ENCODE results near the gene ZNF516. TPM values are rescaled to one million over a fixed set of nuclear protein-coding genes. Genes with fewer than 3 reads are reported as not detected.

The ZNF516 gene
- total RNA-seq, 6 donors from 2014 or later = 21.9 to 44.3 (median 36.5) TPM

DNA sequence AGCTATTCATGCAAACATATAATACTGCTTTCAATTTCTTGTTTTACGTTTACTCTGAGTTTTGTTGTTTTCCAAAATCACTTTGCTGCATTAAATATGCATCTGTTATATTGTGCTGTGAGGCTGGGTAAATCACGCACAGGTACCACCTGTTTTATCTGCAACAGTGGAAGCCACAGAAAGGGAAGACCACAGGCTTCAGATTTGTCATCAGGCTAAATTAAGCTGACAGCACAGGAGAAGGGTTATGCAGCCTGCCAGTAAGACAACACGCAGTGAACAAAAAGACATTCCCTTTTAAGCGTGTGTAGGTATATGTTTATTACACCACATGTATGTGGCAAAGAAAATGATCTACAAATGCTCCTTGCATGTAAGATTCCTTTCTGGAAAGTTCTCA, 38.2 kb downstream of the ZNF516 start:
- DNase-seq = no peak
- TF ChIP-seq EP300 (IDR thresholded peaks at IDR 0.05) = no peak
- TF ChIP-seq POLR2A (IDR thresholded peaks at IDR 0.05) = no peak
- TF ChIP-seq POLR2AphosphoS5 (IDR thresholded peaks at IDR 0.05) = no peak
- TF ChIP-seq, protein P1, sequence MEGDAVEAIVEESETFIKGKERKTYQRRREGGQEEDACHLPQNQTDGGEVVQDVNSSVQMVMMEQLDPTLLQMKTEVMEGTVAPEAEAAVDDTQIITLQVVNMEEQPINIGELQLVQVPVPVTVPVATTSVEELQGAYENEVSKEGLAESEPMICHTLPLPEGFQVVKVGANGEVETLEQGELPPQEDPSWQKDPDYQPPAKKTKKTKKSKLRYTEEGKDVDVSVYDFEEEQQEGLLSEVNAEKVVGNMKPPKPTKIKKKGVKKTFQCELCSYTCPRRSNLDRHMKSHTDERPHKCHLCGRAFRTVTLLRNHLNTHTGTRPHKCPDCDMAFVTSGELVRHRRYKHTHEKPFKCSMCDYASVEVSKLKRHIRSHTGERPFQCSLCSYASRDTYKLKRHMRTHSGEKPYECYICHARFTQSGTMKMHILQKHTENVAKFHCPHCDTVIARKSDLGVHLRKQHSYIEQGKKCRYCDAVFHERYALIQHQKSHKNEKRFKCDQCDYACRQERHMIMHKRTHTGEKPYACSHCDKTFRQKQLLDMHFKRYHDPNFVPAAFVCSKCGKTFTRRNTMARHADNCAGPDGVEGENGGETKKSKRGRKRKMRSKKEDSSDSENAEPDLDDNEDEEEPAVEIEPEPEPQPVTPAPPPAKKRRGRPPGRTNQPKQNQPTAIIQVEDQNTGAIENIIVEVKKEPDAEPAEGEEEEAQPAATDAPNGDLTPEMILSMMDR (IDR thresholded peaks at IDR 0.05) = no peak
- H3K4me1 ChIP-seq = peaks cover 9 to 38% (median 16%) of the 10 kb centered on the region in 4 donors
- H3K27ac ChIP-seq = no peak overlapping the region
- H3K4me3 ChIP-seq = no peak overlapping the region
- no peaks in the 10 kb centered on the region for H3K27me3 ChIP-seq
- no peaks in the 10 kb centered on the region for H3K9me3 ChIP-seq
- ATAC-seq (ENCODE audit: low FRiP score in 2 of 2) = no peak
- peaks cover 0 to 12% (median 3%) of the 10 kb centered on the region in 4 donors for H3K36me3 ChIP-seq
- 86 to 93% methylated on average over 4 of the region's 4 CpGs for WGBS, 2 donors

DNA sequence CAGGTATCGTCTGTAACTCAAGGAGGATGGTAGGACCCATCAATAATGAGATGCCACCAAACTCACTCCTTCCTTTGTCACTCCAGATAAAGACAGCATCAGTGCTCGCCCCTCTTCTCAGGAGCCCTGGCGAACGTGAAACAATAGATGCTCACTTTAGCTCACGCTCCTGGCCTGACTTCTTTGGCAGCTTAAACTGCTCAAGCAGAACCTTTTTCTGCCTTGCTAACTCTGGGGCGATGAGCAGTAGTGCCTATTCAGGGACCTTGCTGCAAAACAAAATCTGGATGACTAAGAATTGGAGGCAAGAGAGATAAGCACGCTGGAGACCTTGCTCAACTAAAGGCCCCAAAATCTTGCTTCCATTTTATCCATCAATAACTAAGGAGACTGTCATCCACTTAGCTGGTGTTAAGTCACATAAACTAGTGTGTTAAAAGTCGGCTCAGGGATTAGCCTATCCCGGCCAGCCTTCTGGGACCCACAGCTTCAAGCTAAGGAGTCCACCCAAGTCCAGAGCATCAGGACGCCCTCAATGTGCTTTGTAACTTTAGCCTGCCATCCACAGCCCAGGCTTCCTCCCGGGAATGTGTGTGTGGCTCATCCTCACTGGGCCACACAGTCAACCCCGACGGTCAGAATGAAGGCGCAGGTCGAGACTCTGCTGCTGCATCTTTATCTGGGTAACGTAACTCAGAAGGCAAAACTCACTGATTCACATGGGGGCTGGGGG, 38.9 kb downstream of the ZNF516 start:
- peaks cover 14 to 45% (median 19%) of the 10 kb centered on the region in 4 donors for H3K4me1 ChIP-seq
- no peaks in the 10 kb centered on the region for H3K9me3 ChIP-seq
- peak in 1 of 2 donors; percentile 19 for DNase-seq
- H3K27me3 ChIP-seq = no peaks in the 10 kb centered on the region
- peaks cover 0 to 12% (median 3%) of the 10 kb centered on the region in 4 donors for H3K36me3 ChIP-seq
- no peak for ATAC-seq (ENCODE audit: low FRiP score in 2 of 2)
- H3K4me3 ChIP-seq = no peak overlapping the region
- TF ChIP-seq POLR2AphosphoS5 (IDR thresholded peaks at IDR 0.05) = no peak
- no peak for TF ChIP-seq POLR2A (IDR thresholded peaks at IDR 0.05)
- TF ChIP-seq EP300 (IDR thresholded peaks at IDR 0.05) = no peak
- TF ChIP-seq, protein P1 (IDR thresholded peaks at IDR 0.05) = no peak
- no peak overlapping the region for H3K27ac ChIP-seq
- WGBS, 2 donors = 90 to 91% methylated on average over 16 of the region's 16 CpGs

DNA sequence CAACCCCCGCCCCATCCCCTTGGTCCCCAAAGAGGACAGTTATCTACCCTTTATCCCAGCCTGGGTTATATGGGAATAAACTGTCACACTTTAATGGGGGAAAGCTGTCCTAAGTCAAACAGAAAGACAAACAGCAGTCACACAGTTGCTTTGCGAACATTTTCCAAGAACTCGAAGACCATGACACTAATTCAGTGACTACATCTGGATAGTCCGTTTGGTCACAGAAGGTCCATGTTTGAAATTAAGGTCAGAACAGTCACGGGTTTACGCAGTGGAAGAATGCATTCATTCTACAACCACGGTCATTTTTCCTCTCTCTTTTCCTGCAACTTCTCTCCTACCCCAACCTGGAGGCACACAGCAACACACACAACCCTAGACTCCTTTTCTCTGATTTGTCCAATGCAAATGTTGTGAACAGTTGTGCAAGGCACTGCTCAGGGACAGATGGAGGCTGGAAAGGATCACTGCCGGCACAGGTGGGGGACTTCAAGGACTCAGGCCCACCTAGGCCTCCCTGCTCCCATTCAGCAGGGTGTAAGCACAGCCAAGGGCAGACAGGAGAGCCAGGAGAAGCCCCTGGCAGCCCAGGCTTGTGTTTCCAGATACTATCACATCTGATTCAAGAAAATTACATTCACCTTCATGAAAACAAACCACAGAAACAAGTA, 39.9 kb downstream of the ZNF516 start:
- ATAC-seq (ENCODE audit: low FRiP score in 2 of 2) = no peak
- peaks cover 17 to 44% (median 20%) of the 10 kb centered on the region in 4 donors for H3K4me1 ChIP-seq

DNA sequence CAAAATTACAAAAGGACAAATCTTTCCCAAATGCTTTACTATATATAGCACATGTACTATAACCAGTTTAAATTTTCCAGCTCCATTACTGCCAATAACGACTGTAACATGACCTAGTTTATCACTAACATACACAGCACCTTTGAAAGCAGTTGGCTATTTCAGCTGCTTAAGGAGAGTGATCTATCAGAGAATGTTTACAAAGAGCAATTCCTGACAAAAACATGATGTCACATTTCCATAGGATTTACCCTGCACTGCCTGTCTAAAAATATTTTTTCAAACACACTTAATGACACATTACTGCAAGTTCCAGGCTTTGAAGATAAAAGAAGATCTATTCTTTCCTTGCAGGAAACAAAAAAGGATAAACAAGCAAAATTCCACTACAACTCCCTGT, 40.6 kb downstream of the ZNF516 start:
- Histone ChIP-seq H3K4me3 (no peak overlapping the region), H3K27me3 (no peaks in the 10 kb centered on the region), H3K36me3 (peaks cover 0 to 8% (median 3%) of the 10 kb centered on the region in 4 donors), H3K27ac (no peak overlapping the region), H3K4me1 (peaks cover 17 to 44% (median 23%) of the 10 kb centered on the region in 4 donors), H3K9me3 (no peaks in the 10 kb centered on the region)
- 19 to 38% methylated on average over 1 of the region's 1 CpG for WGBS, 2 donors
- ATAC-seq (ENCODE audit: low FRiP score in 2 of 2) (no peak), DNase-seq (no peak)
- TF ChIP-seq, protein P1 (IDR thresholded peaks at IDR 0.05) = no peak
- TF ChIP-seq EP300 (IDR thresholded peaks at IDR 0.05) = no peak
- TF ChIP-seq POLR2A (IDR thresholded peaks at IDR 0.05) = no peak
- TF ChIP-seq POLR2AphosphoS5 (IDR thresholded peaks at IDR 0.05) = no peak

More for the DNA sequence above, 39.9 kb downstream of the ZNF516 start:
- no peak overlapping the region for H3K4me3 ChIP-seq
- TF ChIP-seq POLR2AphosphoS5 (IDR thresholded peaks at IDR 0.05) = no peak
- no peak for TF ChIP-seq POLR2A (IDR thresholded peaks at IDR 0.05)
- TF ChIP-seq, protein P1 (IDR thresholded peaks at IDR 0.05) = no peak
- TF ChIP-seq EP300 (IDR thresholded peaks at IDR 0.05) = no peak
- no peaks in the 10 kb centered on the region for H3K9me3 ChIP-seq
- no peaks in the 10 kb centered on the region for H3K27me3 ChIP-seq
- DNase-seq = peak in 1 of 2 donors; percentile 12
- H3K36me3 ChIP-seq = peaks cover 0 to 12% (median 3%) of the 10 kb centered on the region in 4 donors
- no peak overlapping the region for H3K27ac ChIP-seq
- WGBS, 2 donors = 77 to 79% methylated on average over 8 of the region's 8 CpGs
